ENCODE data around the gene PLXDC2.

DNA sequence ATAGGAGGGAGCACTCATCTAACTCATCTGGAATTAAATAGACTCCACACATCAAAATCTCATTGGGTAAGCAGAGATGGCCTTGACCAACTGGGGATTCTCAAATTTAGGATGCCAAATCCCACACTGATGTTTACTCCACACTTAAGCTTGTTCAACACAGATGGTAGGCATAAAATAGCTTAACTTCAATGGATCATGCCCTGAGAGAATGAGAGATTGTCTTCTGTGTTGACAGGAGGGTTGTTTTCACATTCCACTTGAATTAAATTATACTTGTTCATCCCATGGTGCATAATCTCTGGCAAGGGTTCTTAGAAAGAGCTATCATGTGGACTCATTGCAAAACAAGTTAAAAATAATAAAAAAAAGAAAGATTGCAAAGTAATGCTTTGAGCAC lies 391.4 kb downstream of the PLXDC2 start:
- TF ChIP-seq, protein P1, sequence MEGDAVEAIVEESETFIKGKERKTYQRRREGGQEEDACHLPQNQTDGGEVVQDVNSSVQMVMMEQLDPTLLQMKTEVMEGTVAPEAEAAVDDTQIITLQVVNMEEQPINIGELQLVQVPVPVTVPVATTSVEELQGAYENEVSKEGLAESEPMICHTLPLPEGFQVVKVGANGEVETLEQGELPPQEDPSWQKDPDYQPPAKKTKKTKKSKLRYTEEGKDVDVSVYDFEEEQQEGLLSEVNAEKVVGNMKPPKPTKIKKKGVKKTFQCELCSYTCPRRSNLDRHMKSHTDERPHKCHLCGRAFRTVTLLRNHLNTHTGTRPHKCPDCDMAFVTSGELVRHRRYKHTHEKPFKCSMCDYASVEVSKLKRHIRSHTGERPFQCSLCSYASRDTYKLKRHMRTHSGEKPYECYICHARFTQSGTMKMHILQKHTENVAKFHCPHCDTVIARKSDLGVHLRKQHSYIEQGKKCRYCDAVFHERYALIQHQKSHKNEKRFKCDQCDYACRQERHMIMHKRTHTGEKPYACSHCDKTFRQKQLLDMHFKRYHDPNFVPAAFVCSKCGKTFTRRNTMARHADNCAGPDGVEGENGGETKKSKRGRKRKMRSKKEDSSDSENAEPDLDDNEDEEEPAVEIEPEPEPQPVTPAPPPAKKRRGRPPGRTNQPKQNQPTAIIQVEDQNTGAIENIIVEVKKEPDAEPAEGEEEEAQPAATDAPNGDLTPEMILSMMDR (IDR thresholded peaks at IDR 0.05; ENCODE audit: low read depth, low read length, poor library complexity, severe bottlenecking) = no peak
- TF ChIP-seq EZH2phosphoT487 (IDR thresholded peaks at IDR 0.05; ENCODE audit: borderline replicate concordance, low read length) = no peak
